HG02884 (cell line): Measurements from ENCODE around the gene APPBP2.
"Not testable (repeated sequence)": the region's sequence is repeated elsewhere in the genome, so short reads cannot be mapped to it uniquely, and the experiment has no call there.

Source experiments
- ATAC-seq: cut with Tn5 transposase; IDR thresholded peaks from one replicate; pipeline ENCODE4 v1.9.1; 2021; ENCODE audit warnings: mild to moderate bottlenecking, moderate library complexity; ENCODE audit not compliant: unreplicated experiment

Gene APPBP2

DNA sequence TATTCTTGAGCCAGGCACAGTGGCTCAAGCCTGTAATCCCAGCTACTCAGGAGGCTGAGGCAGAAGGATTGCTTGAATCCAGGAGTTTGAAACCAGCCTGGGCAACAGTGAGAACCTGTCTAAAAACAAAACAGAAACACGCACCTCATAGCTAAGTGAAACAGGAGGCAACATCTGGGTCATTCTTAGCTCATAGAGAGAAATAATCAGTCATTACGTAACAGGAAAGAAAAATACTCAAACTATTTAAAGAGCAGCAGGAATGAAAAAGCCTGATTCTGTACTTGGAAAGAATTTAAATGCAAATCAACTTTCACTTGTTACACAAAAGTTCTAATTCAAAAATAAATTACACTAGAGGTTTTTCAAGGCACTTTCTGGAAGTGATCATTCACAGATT, 86.5 kb downstream of the APPBP2 start:
- ATAC-seq = no peak

DNA sequence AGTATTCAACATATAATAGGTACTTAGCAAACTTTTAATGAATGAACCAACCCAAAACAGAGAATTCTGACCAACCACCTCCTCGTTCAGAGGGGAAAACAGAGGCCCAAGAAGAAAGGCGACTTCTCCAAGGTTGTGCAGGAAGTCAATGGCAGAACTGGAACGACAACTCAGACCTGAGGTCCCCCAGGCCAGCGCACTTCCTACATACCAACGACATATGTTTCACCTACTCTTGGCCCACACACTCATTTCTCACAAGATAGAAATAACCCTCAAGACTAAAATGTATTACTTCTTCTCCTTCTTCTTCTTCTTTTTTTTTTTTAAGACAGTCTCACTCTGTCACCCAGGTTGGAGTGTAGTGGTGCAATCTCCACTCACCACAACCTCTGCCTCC, 89.4 kb downstream of the APPBP2 start:
- ATAC-seq = no peak

GRCh38 chr17:60435244-60436167, 90.5 kb downstream of the APPBP2 start:
- no peak for ATAC-seq

- not testable (repeated sequence) for ATAC-seq
Measured at GRCh38 chr17:60433021-60433997, 92.7 kb downstream of the APPBP2 start.

DNA sequence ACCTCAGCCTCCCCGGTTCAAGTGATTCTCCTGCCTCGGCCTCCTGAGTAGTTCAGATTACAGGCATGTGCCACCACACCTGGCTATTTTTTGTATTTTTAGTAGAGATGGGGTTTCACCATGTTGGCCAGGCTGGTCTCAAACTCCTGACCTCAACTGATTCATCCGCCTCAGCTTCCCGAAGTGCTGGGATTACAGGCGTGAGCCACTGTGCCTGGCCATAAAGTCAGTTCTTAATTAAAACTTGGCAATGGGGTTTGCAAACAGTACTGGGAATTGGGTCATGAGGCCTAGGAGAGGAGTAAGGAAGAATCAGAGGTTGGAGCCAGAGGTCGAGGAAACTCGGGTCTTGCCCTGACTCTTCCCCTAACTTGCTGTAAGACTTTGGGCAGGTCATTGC, 95.5 kb downstream of the APPBP2 start:
- not testable (repeated sequence) for ATAC-seq

GRCh38 chr17:60428491-60428890, 97.6 kb downstream of the APPBP2 start:
- ATAC-seq = not testable (repeated sequence)

GRCh38 chr17:60426596-60426995, 99.4 kb downstream of the APPBP2 start:
- no peak for ATAC-seq

DNA sequence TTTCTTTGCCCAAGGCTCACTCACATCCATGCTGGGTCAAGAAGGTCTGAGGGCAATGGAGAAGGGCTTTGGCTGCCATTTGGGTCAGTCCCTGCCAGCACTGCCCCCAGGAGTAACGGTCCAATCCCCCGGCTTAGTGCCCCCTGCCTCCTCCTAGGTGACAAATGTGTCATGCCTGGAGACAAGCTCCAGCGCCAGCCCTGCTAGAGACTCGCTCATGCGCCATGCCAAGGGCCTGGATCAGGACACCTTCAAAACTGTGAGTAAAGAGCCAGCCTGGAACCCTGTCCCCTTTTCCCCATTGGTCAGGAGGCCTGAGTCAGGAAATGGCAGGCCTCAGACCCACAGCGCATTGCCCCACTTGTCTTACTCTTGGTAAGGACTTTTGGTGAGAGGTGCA, 100.4 kb downstream of the APPBP2 start:
- no peak for ATAC-seq

- no peak for ATAC-seq
Measured at GRCh38 chr17:60423865-60424264, 102.2 kb downstream of the APPBP2 start.

GRCh38 chr17:60422162-60422665, 103.8 kb downstream of the APPBP2 start, which contains the start of gene CHCT1:
Gene CHCT1, plus strand, starts transcription at chr17:60422489. Its CDS starts 104 bp downstream, at chr17:60422593.
- no peak for ATAC-seq

GRCh38 chr17:60421273-60422161, 104.5 kb downstream of the APPBP2 start:
- ATAC-seq = peak; percentile 87

DNA sequence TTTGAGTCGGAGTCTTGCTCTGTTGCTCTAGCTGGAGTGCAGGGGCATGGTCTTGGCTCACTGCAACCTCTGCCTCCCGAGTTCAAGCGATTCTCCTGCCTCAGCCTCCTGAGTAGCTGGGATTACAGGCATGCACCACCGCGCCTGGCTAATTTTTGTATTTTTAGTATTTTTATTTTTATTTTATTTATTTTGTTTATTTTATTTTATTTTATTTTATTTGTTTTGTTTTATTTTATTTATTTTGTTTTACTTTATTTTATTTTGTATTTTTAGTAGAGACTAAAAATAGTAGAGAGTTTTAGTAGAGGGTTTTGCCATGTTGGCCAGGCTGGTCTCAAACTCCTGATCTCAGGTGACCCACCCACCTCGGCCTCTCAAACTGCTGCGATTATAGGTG, 106.2 kb downstream of the APPBP2 start:
- ATAC-seq = not testable (repeated sequence)

DNA sequence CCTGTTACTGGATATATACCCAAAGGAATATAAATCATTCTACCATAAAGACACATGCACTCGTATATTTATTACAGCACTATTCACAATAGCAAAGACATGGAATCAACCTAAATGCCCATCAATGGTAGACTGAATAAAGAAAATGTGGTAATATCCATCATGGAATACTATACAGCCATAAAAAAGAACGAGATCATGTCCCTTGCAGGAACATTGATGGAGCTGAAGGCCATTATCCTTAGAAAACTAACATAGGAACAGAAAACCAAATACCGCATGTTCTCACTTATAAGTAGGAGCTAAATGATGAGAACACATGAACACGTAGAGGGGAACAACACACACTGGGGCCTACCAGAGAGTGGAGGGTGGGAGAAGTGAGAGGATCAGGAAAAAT, 107.0 kb downstream of the APPBP2 start:
- not testable (repeated sequence) for ATAC-seq

DNA sequence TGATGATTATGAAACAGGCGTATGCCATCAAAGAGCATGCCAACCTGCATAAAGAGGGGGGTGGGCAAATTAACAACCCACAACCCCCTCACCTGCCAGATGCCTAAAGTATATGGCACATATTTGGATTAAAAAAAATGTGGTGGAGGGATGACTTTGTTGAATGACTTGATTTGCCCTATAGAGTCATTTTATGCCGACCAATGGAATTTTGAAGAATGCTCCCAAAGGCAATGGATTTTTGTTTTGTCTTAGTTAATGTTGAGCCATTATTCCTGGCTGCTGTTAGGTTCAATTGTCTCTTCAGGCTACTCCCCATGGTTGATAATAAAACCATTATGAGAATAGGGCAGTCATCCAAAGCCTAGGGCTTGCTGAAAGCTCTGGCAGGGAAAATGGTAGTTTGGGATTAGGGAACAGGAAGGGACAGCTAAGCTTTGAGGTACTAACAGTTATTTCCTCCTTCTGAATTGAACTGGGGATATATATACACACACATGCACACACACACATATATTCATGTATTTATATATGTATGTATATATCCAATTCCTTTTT, 109.6 kb downstream of the APPBP2 start:
- no peak for ATAC-seq

- no peak for ATAC-seq
Measured at GRCh38 chr17:60415146-60415545, 110.9 kb downstream of the APPBP2 start.

GRCh38 chr17:60412701-60413100, 113.3 kb downstream of the APPBP2 start:
- ATAC-seq = no peak

GRCh38 chr17:60410001-60410400, 116.0 kb downstream of the APPBP2 start:
- no peak for ATAC-seq

DNA sequence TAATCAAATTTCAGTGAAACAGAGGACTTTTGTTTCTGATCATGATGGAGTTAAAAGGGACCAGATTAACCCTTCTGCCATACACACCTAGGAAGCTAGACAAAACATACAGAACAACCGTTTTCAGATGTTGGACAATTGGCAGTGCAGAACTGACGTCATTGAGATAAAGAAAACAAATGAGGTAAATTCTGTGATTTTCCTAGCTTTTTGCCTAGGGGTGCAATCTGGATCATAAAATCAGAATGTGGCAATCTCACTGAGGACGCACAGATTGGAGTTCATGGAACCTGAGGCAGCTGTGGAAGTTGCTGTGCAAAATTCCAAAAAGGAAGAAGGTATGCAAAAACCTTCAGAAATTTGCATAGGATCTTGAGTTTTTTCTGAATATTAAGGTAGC, 119.2 kb downstream of the APPBP2 start:
- ATAC-seq = no peak

- no peak for ATAC-seq
Measured at GRCh38 chr17:60403962-60404361, 122.1 kb downstream of the APPBP2 start.

DNA sequence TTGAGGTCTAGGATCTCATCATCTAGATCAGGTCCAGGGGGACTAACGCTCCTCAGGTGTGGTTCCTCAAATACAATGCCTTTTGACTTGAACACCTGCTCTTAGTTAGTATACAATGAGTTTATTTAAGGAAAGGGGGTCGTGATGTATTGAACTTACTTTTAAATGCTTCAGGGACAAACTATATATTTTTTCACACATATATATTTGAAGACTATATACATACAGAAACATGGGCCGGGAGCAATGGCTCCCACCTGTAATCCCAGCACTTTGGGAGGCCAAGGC, 122.6 kb downstream of the APPBP2 start:
- no peak for ATAC-seq
